H1 (cell line): ENCODE data around the gene ARSB.

Experiments used
- BCL11A ChIP-seq, 2 experiments: IDR thresholded peaks; one replicate each; pipeline ENCODE4 v1.6.1; 2011; ENCODE audit warnings: low read depth in 2 of 2, low read length in 2 of 2, mild to moderate bottlenecking in 2 of 2
- CBX5 ChIP-seq: fragments of 300-800, 300-1000 bp; sonication (generic); IDR thresholded peaks from 2 replicates; pipeline ENCODE4 v1.7.1; 2016; ENCODE audit warnings: antibody characterized with exemption, low read length, low read depth
- EZH2 ChIP-seq: fragments of 200-600 bp; sonication (generic); IDR thresholded peaks from 2 replicates; pipeline ENCODE4 v1.7.1; 2012; ENCODE audit warnings: low read depth, mild to moderate bottlenecking, moderate library complexity, low read length, inconsistent platforms; ENCODE audit not compliant: severe bottlenecking
- HDAC6 ChIP-seq: IDR thresholded peaks from one replicate; pipeline ENCODE4 v1.7.1; 2012; ENCODE audit warnings: low read depth, mild to moderate bottlenecking, inconsistent platforms, low read length, moderate library complexity
- POLR2A ChIP-seq, 2 experiments: IDR thresholded peaks; 1 replicate in 1 of 2; 2 replicates in 1 of 2; pipeline ENCODE4 v1.6.1; 2011; ENCODE audit warnings: low read depth in 2 of 2, low read length in 2 of 2, mild to moderate bottlenecking in 2 of 2; ENCODE audit errors: control extremely low read depth in 1 of 2
- POLR2AphosphoS5 ChIP-seq: IDR thresholded peaks from 2 replicates; pipeline ENCODE4 v1.6.1; 2011; ENCODE audit warnings: low read depth, low read length
- RFX5 ChIP-seq: IDR thresholded peaks from 2 replicates; pipeline ENCODE4 v1.6.1; 2011; ENCODE audit warnings: low read depth, low read length, improper control_type of control experiment, borderline replicate concordance
- RXRA ChIP-seq: IDR thresholded peaks from 2 replicates; pipeline ENCODE4 v1.6.1; 2011; ENCODE audit warnings: low read depth, mild to moderate bottlenecking, low read length, moderate library complexity; ENCODE audit not compliant: insufficient read depth
- SP4 ChIP-seq: IDR thresholded peaks from 2 replicates; pipeline ENCODE4 v1.6.1; 2012; ENCODE audit warnings: low read length, inconsistent platforms
- TEAD4 ChIP-seq: IDR thresholded peaks from 2 replicates; pipeline ENCODE4 v1.6.1; 2012; ENCODE audit warnings: low read depth, low read length, inconsistent platforms, mixed read lengths

DNA sequence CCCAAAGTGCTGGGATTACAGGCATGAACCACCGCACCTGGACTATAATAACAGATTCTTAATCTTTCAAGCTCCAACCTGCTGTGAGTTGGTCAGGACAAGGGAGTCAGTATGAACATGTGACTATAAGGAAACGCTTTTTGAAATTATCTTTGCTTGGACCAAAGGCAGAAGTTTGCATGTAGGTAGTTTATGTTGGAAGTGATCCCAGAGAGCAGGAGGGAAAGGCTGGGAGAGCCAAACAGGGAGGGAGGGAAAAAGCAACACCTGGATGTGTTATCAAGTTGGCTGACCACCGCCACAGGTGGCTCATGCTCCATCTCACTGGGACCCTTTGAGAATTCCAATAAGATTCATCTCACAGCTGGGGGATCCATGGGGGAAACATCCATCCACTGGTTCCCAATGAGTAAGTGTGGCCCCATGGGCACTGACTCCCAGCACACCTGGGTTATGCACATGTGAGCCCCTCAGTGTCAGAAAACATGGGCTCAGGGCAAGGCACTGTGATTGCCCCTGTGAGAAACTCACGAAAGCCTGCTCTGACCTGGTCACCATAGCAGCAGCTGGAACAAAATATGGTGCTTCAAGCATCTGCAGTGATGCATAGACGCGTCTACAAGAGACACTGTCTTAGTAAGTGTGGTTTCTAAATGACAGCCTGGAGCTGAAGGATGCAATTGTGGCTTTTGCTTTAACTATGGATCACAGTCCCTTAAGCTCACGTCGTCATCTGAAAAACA is 62.1 kb downstream of the ARSB start:
- TF ChIP-seq BCL11A (IDR thresholded peaks at IDR 0.05; ENCODE audit: low read depth in 2 of 2, low read length in 2 of 2): no peak
- TF ChIP-seq CBX5: no peak
- no peak for TF ChIP-seq RXRA
- TF ChIP-seq RFX5: no peak
- TF ChIP-seq POLR2AphosphoS5: no peak
- no peak for TF ChIP-seq EZH2
- TF ChIP-seq POLR2A (IDR thresholded peaks at IDR 0.05; ENCODE audit: control extremely low read depth in 1 of 2, low read depth in 2 of 2, low read length in 2 of 2): no peak
- no peak for TF ChIP-seq TEAD4
- TF ChIP-seq HDAC6: no peak
- no peak for TF ChIP-seq SP4
